Measurements from ENCODE around the gene ACSS1. TPM values are rescaled to one million over a fixed set of nuclear protein-coding genes. Genes with fewer than 3 reads are reported as not detected.

The ACSS1 gene
- total and polyA plus RNA-seq, 8 donors: 26.6 to 44.3 (median 42.3) TPM

- peak in 1 of 4 donors; percentile 12 for DNase-seq
- Histone ChIP-seq H3K4me3 (no peak overlapping the region), H3K27me3 (peaks cover 5% of the 10 kb centered on the region in 2 donors), H3K36me3 (no peaks in the 10 kb centered on the region), H3K9me3 (no peaks in the 10 kb centered on the region), H3K4me1 (no peaks in the 10 kb centered on the region), H3K27ac (no peak overlapping the region)
- ATAC-seq: no peak
- intact Hi-C loops (cut with DNase I): loop anchor here (2.0 to 5.0 kb wide), 2 partner anchors 67 to 70 kb away; no protein-coding TSS in a partner anchor
- no peak for TF ChIP-seq CTCF (IDR thresholded peaks at IDR 0.05)
Measured at GRCh38 chr20:25064561-25065071, 6.7 kb upstream of the ACSS1 start.

GRCh38 chr20:25063981-25064380 lies 6.0 kb upstream of the ACSS1 start:
- H3K4me3 ChIP-seq: no peak overlapping the region
- H3K36me3 ChIP-seq: no peaks in the 10 kb centered on the region
- DNase-seq (peak in 1 of 4 donors; percentile 22), ATAC-seq (no peak)
- H3K4me1 ChIP-seq: peaks cover 0 to 5% of the 10 kb centered on the region in 2 donors
- intact Hi-C loops (cut with DNase I): loop anchor here (2.0 to 5.0 kb wide), 2 partner anchors 67 to 69 kb away; no protein-coding TSS in a partner anchor
- no peak overlapping the region for H3K27ac ChIP-seq
- H3K27me3 ChIP-seq: no peaks in the 10 kb centered on the region
- H3K9me3 ChIP-seq: no peaks in the 10 kb centered on the region
- no peak for TF ChIP-seq CTCF (IDR thresholded peaks at IDR 0.05)

- TF ChIP-seq CTCF (IDR thresholded peaks at IDR 0.05): no peak
- intact Hi-C loops (cut with DNase I): loop anchor here in 1 of 2 donors (5.0 kb wide), 1 partner anchor 66 kb away; no protein-coding TSS in a partner anchor
Measured at GRCh38 chr20:25063546-25063945, 5.6 kb upstream of the ACSS1 start.

GRCh38 chr20:25062841-25063240 lies 4.9 kb upstream of the ACSS1 start:
- Histone ChIP-seq H3K4me3 (no peak overlapping the region), H3K4me1 (peaks cover 0 to 14% of the 10 kb centered on the region in 2 donors), H3K27ac (no peak overlapping the region), H3K27me3 (no peaks in the 10 kb centered on the region), H3K9me3 (no peaks in the 10 kb centered on the region), H3K36me3 (no peaks in the 10 kb centered on the region)
- peak in 1 of 4 donors; percentile 14 for DNase-seq
- no peak for TF ChIP-seq CTCF (IDR thresholded peaks at IDR 0.05)
- ATAC-seq: no peak
- intact Hi-C loops (cut with DNase I): loop anchor here in 1 of 2 donors (5.0 kb wide), 1 partner anchor 66 kb away; no protein-coding TSS in a partner anchor

More at GRCh38 chr20:25063546-25063945, 5.6 kb upstream of the ACSS1 start:
- DNase-seq: peak in 1 of 4 donors; percentile 20
- Histone ChIP-seq H3K27ac (no peak overlapping the region), H3K9me3 (no peaks in the 10 kb centered on the region), H3K4me1 (peaks cover 0 to 9% of the 10 kb centered on the region in 2 donors), H3K4me3 (no peak overlapping the region), H3K27me3 (no peaks in the 10 kb centered on the region), H3K36me3 (no peaks in the 10 kb centered on the region)
- ATAC-seq: no peak

GRCh38 chr20:25061821-25062530 lies 4.0 kb upstream of the ACSS1 start:
- H3K9me3 ChIP-seq: no peaks in the 10 kb centered on the region
- H3K27ac ChIP-seq: no peak overlapping the region
- no peaks in the 10 kb centered on the region for H3K36me3 ChIP-seq
- DNase-seq: peak in 1 of 4 donors; percentile 19
- no peak overlapping the region for H3K4me3 ChIP-seq
- intact Hi-C loops (cut with DNase I): loop anchor here in 1 of 2 donors (5.0 kb wide), 1 partner anchor 65 kb away; no protein-coding TSS in a partner anchor
- no peak for TF ChIP-seq CTCF (IDR thresholded peaks at IDR 0.05)
- ATAC-seq: no peak
- peaks cover 0 to 16% of the 10 kb centered on the region in 2 donors for H3K4me1 ChIP-seq
- H3K27me3 ChIP-seq: no peaks in the 10 kb centered on the region
